HEK293T (cell line): ENCODE results near the gene CTNNB1.
"Not testable (repeated sequence)": the region's sequence is repeated elsewhere in the genome, so short reads cannot be mapped to it uniquely, and the experiment has no call there.

ENCODE experiments used
- CTCF ChIA-PET: fragments of 350-600 bp; formaldehyde crosslinking; extraction: SDS; loops from one replicate; lab custom pipeline; 2021; ENCODE audit warnings: antibody characterized with exemption, inconsistent platforms; lab: Yijun Ruan, JAX
- POLR2A ChIA-PET: fragments of 350-600 bp; formaldehyde crosslinking; extraction: SDS; loops from one replicate; lab custom pipeline; 2020; ENCODE audit warnings: antibody characterized with exemption, inconsistent platforms; lab: Yijun Ruan, JAX
- DNase-seq: peaks from one replicate; pipeline ENCODE4 v3.0.0; 2012; ENCODE audit warnings: mixed read lengths; ENCODE audit errors: extremely low spot score
- ARNT ChIP-seq: fragments of 450-650 bp; IDR thresholded peaks from 2 replicates; pipeline ENCODE4 v1.6.1; 2017; ENCODE audit warnings: mild to moderate bottlenecking
- CTBP1 ChIP-seq: fragments of 450-650 bp; IDR thresholded peaks from 2 replicates; pipeline ENCODE4 v1.6.1; 2016; ENCODE audit warnings: borderline replicate concordance
- ELF4 ChIP-seq: fragments of 450-650 bp; IDR thresholded peaks from 2 replicates; pipeline ENCODE4 v1.6.1; 2017; ENCODE audit warnings: antibody characterized with exemption
- FOXA1 ChIP-seq: fragments of 450-650 bp; IDR thresholded peaks from 2 replicates; pipeline ENCODE4 v1.6.1; 2016; ENCODE audit warnings: mild to moderate bottlenecking
- FOXM1 ChIP-seq: fragments of 450-650 bp; IDR thresholded peaks from 2 replicates; pipeline ENCODE4 v1.6.1; 2017; ENCODE audit warnings: mild to moderate bottlenecking, borderline replicate concordance
- HDGF ChIP-seq: fragments of 450-650 bp; IDR thresholded peaks from 2 replicates; pipeline ENCODE4 v1.6.1; 2017; ENCODE audit warnings: antibody characterized with exemption, borderline replicate concordance
- L3MBTL2 ChIP-seq: fragments of 450-650 bp; conservative IDR thresholded peaks from 2 replicates; pipeline ENCODE4 v1.6.1; 2016; ENCODE audit warnings: mild to moderate bottlenecking
- LEF1 ChIP-seq: fragments of 450-650 bp; IDR thresholded peaks from 2 replicates; pipeline ENCODE4 v1.6.1; 2017; ENCODE audit warnings: mild to moderate bottlenecking, borderline replicate concordance
- NFRKB ChIP-seq: fragments of 450-650 bp; IDR thresholded peaks from 2 replicates; pipeline ENCODE4 v1.6.1; 2016; ENCODE audit warnings: mild to moderate bottlenecking, moderate library complexity
- PKNOX1 ChIP-seq: fragments of 450-650 bp; IDR thresholded peaks from 2 replicates; pipeline ENCODE4 v1.6.1; 2016
- SP1 ChIP-seq: fragments of 450-650 bp; IDR thresholded peaks from 2 replicates; pipeline ENCODE4 v1.6.1; 2017
- SUZ12 ChIP-seq: fragments of 450-650 bp; IDR thresholded peaks from 2 replicates; pipeline ENCODE4 v1.6.1; 2016; ENCODE audit warnings: mild to moderate bottlenecking
- TARDBP ChIP-seq: fragments of 450-650 bp; IDR thresholded peaks from 2 replicates; pipeline ENCODE4 v1.6.1; 2016

Gene CTNNB1

DNA sequence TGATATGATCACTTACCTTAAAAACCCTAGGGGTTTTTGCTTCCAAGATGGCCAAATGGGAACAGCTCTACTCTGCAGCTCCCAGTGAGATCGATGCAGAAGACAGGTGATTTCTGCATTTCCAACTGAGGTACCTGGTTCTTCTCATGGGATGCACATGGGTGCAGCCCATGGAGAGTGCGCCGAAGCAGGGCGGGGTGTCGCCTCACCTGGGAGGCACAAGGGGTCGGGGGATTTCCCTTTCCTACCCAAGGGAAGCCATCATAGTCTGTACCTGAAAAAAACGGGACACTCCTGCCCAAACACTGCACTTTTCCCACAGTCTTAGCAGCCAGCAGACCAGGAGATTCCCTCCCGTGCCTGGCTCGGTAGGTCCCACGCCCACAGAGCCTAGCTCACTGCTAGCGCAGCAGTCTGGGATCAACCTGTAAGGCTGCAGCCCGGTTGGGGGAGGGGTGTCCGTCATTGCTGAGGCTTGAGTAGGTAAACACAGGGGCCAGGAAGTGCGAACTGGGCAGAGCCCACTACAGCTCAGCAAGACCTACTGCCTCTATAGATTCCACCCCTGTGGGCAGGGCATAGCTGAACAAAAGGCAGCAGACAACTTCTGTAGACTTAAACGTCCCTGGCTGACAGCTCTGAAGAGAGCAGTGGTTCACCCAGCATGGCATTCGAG is 78.6 kb downstream of the CTNNB1 start:
- ChIA-PET CTCF (no interaction called here), POLR2A (no interaction called here)
- TF ChIP-seq L3MBTL2 = no peak
- TF ChIP-seq SP1 = no peak
- no peak for TF ChIP-seq CTBP1
- TF ChIP-seq PKNOX1 = no peak
- TF ChIP-seq ELF4 = no peak
- no peak for TF ChIP-seq NFRKB
- TF ChIP-seq HDGF = no peak
- TF ChIP-seq SUZ12 = no peak
- no peak for TF ChIP-seq TARDBP
- DNase-seq = no peak

GRCh38 chr3:41284934-41285333 is 85.6 kb downstream of the CTNNB1 start:
- DNase-seq, CTCF ChIA-PET, POLR2A ChIA-PET: not testable (repeated sequence)

DNA sequence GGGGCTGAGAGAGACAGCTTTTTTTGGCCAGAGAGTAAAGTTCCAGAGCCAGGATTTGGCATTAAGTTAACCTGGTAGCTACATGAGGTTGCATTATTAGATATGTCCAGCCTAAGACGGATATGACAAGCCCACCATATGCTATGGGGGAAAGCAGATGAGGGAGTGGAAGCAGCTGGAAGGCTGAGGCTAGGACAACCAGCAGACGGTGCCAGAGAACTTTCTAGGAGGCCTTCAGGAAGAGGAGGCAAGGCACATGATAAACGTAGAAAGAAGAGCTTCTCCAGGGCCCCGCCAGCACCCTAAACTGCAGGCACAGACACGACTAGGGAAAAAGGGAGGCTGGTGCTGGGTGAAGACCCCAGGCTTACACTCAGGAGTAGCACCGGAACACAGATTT is 87.0 kb downstream of the CTNNB1 start:
- DNase-seq = no peak
- ChIA-PET CTCF (no interaction called here), POLR2A (no interaction called here)
- TF ChIP-seq CTBP1 = no peak
- TF ChIP-seq PKNOX1 = no peak
- TF ChIP-seq HDGF = no peak
- TF ChIP-seq ARNT = no peak
- TF ChIP-seq SUZ12 = no peak
- TF ChIP-seq LEF1 = no peak
- no peak for TF ChIP-seq L3MBTL2
- no peak for TF ChIP-seq NFRKB

DNA sequence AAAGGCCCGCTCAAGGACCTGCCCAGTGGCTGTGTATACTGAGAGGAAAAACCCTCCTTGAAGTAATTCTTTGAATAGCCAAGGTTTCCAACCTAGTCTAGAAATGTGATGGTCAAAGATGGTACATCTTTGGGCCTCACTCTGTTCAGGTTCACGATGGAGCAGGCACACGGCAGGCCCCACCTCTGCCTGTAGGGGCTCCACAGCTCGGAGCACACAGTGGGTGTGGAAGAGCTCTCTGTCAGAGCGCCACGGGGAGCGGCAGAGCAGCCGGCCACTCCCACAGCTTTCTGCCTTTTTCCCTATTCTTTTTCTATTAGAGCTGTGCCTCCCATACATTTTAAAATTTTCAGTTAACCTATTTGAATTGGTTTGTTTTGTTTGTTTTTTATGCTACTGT is 89.5 kb downstream of the CTNNB1 start:
- ChIA-PET CTCF (no interaction called here), POLR2A (no interaction called here)
- no peak for DNase-seq
- TF ChIP-seq ELF4 = no peak
- TF ChIP-seq FOXA1 = no peak
- no peak for TF ChIP-seq FOXM1
- TF ChIP-seq SP1 = no peak
- no peak for TF ChIP-seq TARDBP
- no peak for TF ChIP-seq SUZ12
- no peak for TF ChIP-seq NFRKB
- no peak for TF ChIP-seq ARNT
